Fibroblast of lung (primary cell): ENCODE measurements around the gene WDR64.

Experiments
- EZH2 ChIP-seq: IDR thresholded peaks from 2 replicates; pipeline ENCODE4 v1.5.1; 2012; ENCODE audit warnings: low read length, control low read depth, mild to moderate bottlenecking; ENCODE audit errors: missing control alignments
- TF ChIP-seq, protein P1 (sequence below), 2 donors: IDR thresholded peaks in 1 of 2; conservative IDR thresholded peaks in 1 of 2; 1 replicate in 1 of 2; 2 replicates in 1 of 2; pipeline ENCODE4 v1.5.1; 2011 to 2012; ENCODE audit warnings: low read length in 2 of 2, control low read depth in 1 of 2, inconsistent platforms in 1 of 2, low read depth in 1 of 2, mild to moderate bottlenecking in 1 of 2

DNA sequence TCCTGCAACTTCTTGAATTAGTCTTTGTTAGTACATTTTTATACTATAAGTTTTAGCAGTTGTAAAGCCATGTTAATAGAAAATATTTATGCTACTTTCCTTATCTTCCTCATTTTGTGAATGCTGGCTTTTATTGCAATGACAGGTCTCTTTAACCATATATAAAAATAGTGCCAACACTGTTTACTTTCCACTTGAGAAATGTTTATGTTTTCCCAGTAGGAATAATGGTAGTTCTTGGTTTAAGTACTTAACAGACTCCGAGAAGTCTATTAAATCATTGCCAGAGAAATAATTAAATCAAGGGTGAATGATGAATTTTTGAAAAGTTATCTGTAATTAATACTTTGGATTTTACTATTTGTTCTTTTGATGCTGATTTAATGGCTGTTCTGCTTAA, 21.6 kb upstream of the WDR64 start:
- TF ChIP-seq EZH2: no peak
- TF ChIP-seq, protein P1, sequence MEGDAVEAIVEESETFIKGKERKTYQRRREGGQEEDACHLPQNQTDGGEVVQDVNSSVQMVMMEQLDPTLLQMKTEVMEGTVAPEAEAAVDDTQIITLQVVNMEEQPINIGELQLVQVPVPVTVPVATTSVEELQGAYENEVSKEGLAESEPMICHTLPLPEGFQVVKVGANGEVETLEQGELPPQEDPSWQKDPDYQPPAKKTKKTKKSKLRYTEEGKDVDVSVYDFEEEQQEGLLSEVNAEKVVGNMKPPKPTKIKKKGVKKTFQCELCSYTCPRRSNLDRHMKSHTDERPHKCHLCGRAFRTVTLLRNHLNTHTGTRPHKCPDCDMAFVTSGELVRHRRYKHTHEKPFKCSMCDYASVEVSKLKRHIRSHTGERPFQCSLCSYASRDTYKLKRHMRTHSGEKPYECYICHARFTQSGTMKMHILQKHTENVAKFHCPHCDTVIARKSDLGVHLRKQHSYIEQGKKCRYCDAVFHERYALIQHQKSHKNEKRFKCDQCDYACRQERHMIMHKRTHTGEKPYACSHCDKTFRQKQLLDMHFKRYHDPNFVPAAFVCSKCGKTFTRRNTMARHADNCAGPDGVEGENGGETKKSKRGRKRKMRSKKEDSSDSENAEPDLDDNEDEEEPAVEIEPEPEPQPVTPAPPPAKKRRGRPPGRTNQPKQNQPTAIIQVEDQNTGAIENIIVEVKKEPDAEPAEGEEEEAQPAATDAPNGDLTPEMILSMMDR (conservative IDR thresholded peaks at IDR 0.05 in 1 of 2, IDR thresholded peaks at IDR 0.05 in 1 of 2; ENCODE audit: low read depth in 1 of 2, low read length in 2 of 2): no peak
